CD4-positive, alpha-beta T cell (primary cell): Measurements from ENCODE around the gene KCNMA1. TPM values are rescaled to one million over a fixed set of nuclear protein-coding genes. Genes with fewer than 3 reads are reported as not detected.

Experiments
- ATAC-seq: fragments of 200-7000 bp; cut with Tn5 transposase; one replicate; pipeline ENCODE4 v1.10.0; 2022; ENCODE audit warnings: mild to moderate bottlenecking; ENCODE audit not compliant: poor library complexity
- CTCF ChIA-PET: fragments of 350-600 bp; sonication (Branson Sonifier 250); formaldehyde crosslinking; loops from one replicate; lab custom pipeline; 2021; ENCODE audit warnings: antibody characterized with exemption, inconsistent platforms; lab: Charles Lee
- POLR2A ChIA-PET: fragments of 350-600 bp; sonication (Branson Sonifier 250); formaldehyde crosslinking; loops from one replicate; lab custom pipeline; 2021; ENCODE audit warnings: antibody characterized with exemption, inconsistent platforms; lab: Charles Lee
- DNase-seq, 14 experiments: peaks; one replicate each; pipeline ENCODE4 v3.0.0-alpha.2; 2013 to 2020; ENCODE audit warnings: mixed read lengths in 2 of 14
- H3K27ac ChIP-seq, 2 donors: one replicate each; pipeline versions ENCODE4 v1.5.1 to v1.7.0; 2013; ENCODE audit warnings: low read length in 2 of 2, low read depth in 1 of 2, mild to moderate bottlenecking in 1 of 2
- H3K27me3 ChIP-seq, 2 experiments: 1 replicate in 1 of 2; 2 replicates in 1 of 2; pipeline versions ENCODE4 v1.6.1 to v1.7.0; 2013; ENCODE audit warnings: low read length in 2 of 2, control low read depth in 1 of 2, mild to moderate bottlenecking in 1 of 2, moderate library complexity in 1 of 2; ENCODE audit not compliant: insufficient read depth in 2 of 2, control insufficient read depth in 1 of 2
- H3K36me3 ChIP-seq: one replicate; pipeline ENCODE4 v1.6.1; 2013; ENCODE audit warnings: low read length, control low read depth; ENCODE audit not compliant: insufficient read depth
- H3K4me1 ChIP-seq: one replicate; pipeline ENCODE4 v1.6.1; 2013; ENCODE audit warnings: low read length, control low read depth; ENCODE audit not compliant: insufficient read depth
- H3K4me3 ChIP-seq: one replicate; pipeline ENCODE4 v1.5.1; 2013; ENCODE audit warnings: mild to moderate bottlenecking, low read length, moderate library complexity
- H3K9me3 ChIP-seq, 2 experiments: 1 replicate in 1 of 2; 2 replicates in 1 of 2; pipeline versions ENCODE4 v1.6.1 to v1.7.0; 2013; ENCODE audit warnings: low read length in 2 of 2, mild to moderate bottlenecking in 2 of 2, control low read depth in 1 of 2, moderate library complexity in 1 of 2; ENCODE audit not compliant: control insufficient read depth in 1 of 2, insufficient read depth in 1 of 2
- H3K27ac Mint-ChIP-seq: one replicate; pipeline ENCODE4 v1.8.0; 2020; ENCODE audit warnings: mixed read lengths
- H3K27me3 Mint-ChIP-seq: one replicate; pipeline ENCODE4 v1.8.0; 2021; ENCODE audit warnings: mixed read lengths
- H3K36me3 Mint-ChIP-seq: one replicate; pipeline ENCODE4 v1.8.0; 2021; ENCODE audit warnings: low read depth, mixed read lengths
- H3K4me1 Mint-ChIP-seq: one replicate; pipeline ENCODE4 v1.8.0; 2021; ENCODE audit warnings: low read depth, mixed read lengths
- H3K4me3 Mint-ChIP-seq: one replicate; pipeline ENCODE4 v1.8.0; 2020; ENCODE audit warnings: mild to moderate bottlenecking, mixed read lengths
- H3K9me3 Mint-ChIP-seq: one replicate; pipeline ENCODE4 v1.8.0; 2020; ENCODE audit warnings: mixed read lengths
- CTCF ChIP-seq: fragments of 200-600 bp; IDR thresholded peaks from one replicate; pipeline ENCODE4 v1.8.0; 2022; ENCODE audit warnings: antibody characterized with exemption, mild to moderate bottlenecking
- intact Hi-C, 2 experiments: fragments of 100-400 bp; cut with DNase I in 1 of 2; cut with micrococcal nuclease in 1 of 2; formaldehyde crosslinking; loops; one replicate each; pipeline versions ENCODE4 v1.15.1 to v1.9.0; 2023 to 2025; cut with DNase I, micrococcal nuclease
- total RNA-seq, 174 experiments: library from RNA in 2 of 174; stranded (reverse) in 2 of 174; gene quantifications; one replicate each; pipeline ENCODE4 v1.2.3 and lab custom pipeline; 2021 to 2026

KCNMA1 gene
- total RNA-seq, 2 experiments from 2014 or later = not detected

DNA sequence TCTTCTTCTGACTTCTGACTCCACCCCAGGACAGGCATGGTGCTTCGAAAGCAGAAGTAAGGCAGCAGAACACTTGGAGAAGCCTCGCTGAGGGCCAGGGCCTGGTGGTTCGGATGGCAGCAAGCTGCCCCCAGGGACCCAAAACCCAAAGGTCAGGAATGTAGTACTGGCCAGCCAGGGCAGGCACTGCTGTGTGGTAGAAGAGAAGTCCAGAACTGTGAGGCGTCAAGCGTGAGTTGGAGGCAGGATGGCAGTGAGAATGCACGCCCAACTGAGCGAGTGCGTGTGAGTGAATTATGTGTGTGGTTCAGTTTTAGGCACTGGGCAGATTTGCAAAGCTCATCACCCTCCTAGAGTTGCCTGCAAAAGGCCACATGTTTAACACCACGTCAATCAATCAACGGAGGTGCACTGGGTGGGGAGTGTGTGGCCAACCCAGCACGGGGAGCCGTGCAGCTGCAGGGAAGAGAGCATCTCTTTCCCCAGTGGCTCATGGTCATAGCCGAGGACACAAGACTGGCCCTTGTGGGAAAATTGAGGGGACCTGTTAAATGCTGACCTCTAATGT, 144.3 kb downstream of the KCNMA1 start:
- Mint-ChIP-seq H3K36me3 (no peaks in the 10 kb centered on the region), H3K27me3 (peaks cover 4% of the 10 kb centered on the region), H3K4me3 (no peak overlapping the region), H3K9me3 (no peaks in the 10 kb centered on the region), H3K27ac (no peak overlapping the region), H3K4me1 (no peaks in the 10 kb centered on the region)
- DNase-seq = no peak
- CTCF ChIA-PET = no interaction called here
- H3K4me3 ChIP-seq = no peak overlapping the region
- no peak for ATAC-seq
- H3K9me3 ChIP-seq = peaks cover 0 to 9% of the 10 kb centered on the region in 2 experiments
- TF ChIP-seq CTCF = no peak
- H3K27ac ChIP-seq = no peak overlapping the region
- H3K27me3 ChIP-seq = peaks cover 0 to 5% of the 10 kb centered on the region in 2 experiments
- POLR2A ChIA-PET = no interaction called here
- no peaks in the 10 kb centered on the region for H3K36me3 ChIP-seq
- H3K4me1 ChIP-seq = no peaks in the 10 kb centered on the region
- intact Hi-C loops = no loop called here

- ChIA-PET POLR2A (no interaction called here), CTCF (no interaction called here)
- no peaks in the 10 kb centered on the region for H3K9me3 Mint-ChIP-seq
- no peaks in the 10 kb centered on the region for H3K4me1 ChIP-seq
- no peak overlapping the region for H3K4me3 Mint-ChIP-seq
- DNase-seq (no peak), ATAC-seq (no peak)
- H3K9me3 ChIP-seq = peaks cover 0 to 12% of the 10 kb centered on the region in 2 experiments
- no peak for TF ChIP-seq CTCF
- no peak overlapping the region for H3K27ac Mint-ChIP-seq
- H3K27ac ChIP-seq = no peak overlapping the region
- intact Hi-C loops = no loop called here
- no peaks in the 10 kb centered on the region for H3K36me3 Mint-ChIP-seq
- H3K27me3 Mint-ChIP-seq = peaks cover 4% of the 10 kb centered on the region
- no peak overlapping the region for H3K4me3 ChIP-seq
- H3K36me3 ChIP-seq = no peaks in the 10 kb centered on the region
- peaks cover 0 to 2% of the 10 kb centered on the region in 2 experiments for H3K27me3 ChIP-seq
- no peaks in the 10 kb centered on the region for H3K4me1 Mint-ChIP-seq
These were observed 145.1 kb downstream of the KCNMA1 start for GRCh38 chr10:77492368-77492994.

- Mint-ChIP-seq H3K9me3 (no peaks in the 10 kb centered on the region), H3K36me3 (no peaks in the 10 kb centered on the region), H3K4me1 (no peaks in the 10 kb centered on the region), H3K27ac (no peak overlapping the region), H3K27me3 (no peaks in the 10 kb centered on the region), H3K4me3 (no peak overlapping the region)
- Histone ChIP-seq H3K4me3 (no peak overlapping the region), H3K9me3 (peaks cover 0 to 10% of the 10 kb centered on the region in 2 experiments), H3K27me3 (peaks cover 0 to 2% of the 10 kb centered on the region in 2 experiments), H3K36me3 (no peaks in the 10 kb centered on the region), H3K27ac (no peak overlapping the region), H3K4me1 (no peaks in the 10 kb centered on the region)
- no peak for ATAC-seq
- POLR2A ChIA-PET = no interaction called here
- no peak for TF ChIP-seq CTCF
- intact Hi-C loops = no loop called here
- no peak for DNase-seq
- CTCF ChIA-PET = no interaction called here
These were observed 146.9 kb downstream of the KCNMA1 start for GRCh38 chr10:77490534-77491314.
